Measurements from ENCODE around the gene MYOF.

- TF ChIP-seq CTCF (IDR thresholded peaks at IDR 0.05) (no peak), POLR2A (IDR thresholded peaks at IDR 0.05) (no peak)
These were observed 28.0 kb downstream of the MYOF start for GRCh38 chr10:93454146-93454545.
